Endodermal cell (in vitro differentiated cells): ENCODE data around the gene SLC40A1. TPM values are rescaled to one million over a fixed set of nuclear protein-coding genes. Genes with fewer than 3 reads are reported as not detected.
A peak's percentile ranks its signal among the peaks of the same experiment; 100 is the strongest.

Source experiments
- DNase-seq: peaks from one replicate; pipeline ENCODE4 v3.0.0-alpha.2; 2017
- H3K27ac ChIP-seq: 2 replicates; pipeline ENCODE4 v1.5.1; 2013; ENCODE audit warnings: mild to moderate bottlenecking, low read depth, low read length, moderate library complexity
- H3K27me3 ChIP-seq: 2 replicates; pipeline ENCODE4 v1.6.1; 2013; ENCODE audit warnings: mild to moderate bottlenecking, low read length, moderate library complexity; ENCODE audit not compliant: insufficient read depth, control insufficient read depth, poor library complexity, severe bottlenecking
- H3K36me3 ChIP-seq: 2 replicates; pipeline ENCODE4 v1.7.0; 2013; ENCODE audit warnings: mild to moderate bottlenecking, low read length, moderate library complexity; ENCODE audit not compliant: control insufficient read depth, insufficient read depth
- H3K4me1 ChIP-seq: one replicate; pipeline ENCODE4 v1.7.0; 2013; ENCODE audit warnings: low read length; ENCODE audit not compliant: control insufficient read depth, insufficient read depth
- H3K4me3 ChIP-seq: 2 replicates; pipeline ENCODE4 v1.5.1; 2013; ENCODE audit warnings: mild to moderate bottlenecking, low read length, moderate library complexity
- H3K9ac ChIP-seq: 2 replicates; pipeline ENCODE4 v1.6.1; 2013; ENCODE audit warnings: mild to moderate bottlenecking, low read length, moderate library complexity; ENCODE audit not compliant: poor library complexity, severe bottlenecking; ENCODE audit errors: extremely low read depth
- H3K9me3 ChIP-seq: 2 replicates; pipeline ENCODE4 v1.6.1; 2013; ENCODE audit warnings: mild to moderate bottlenecking, low read length, moderate library complexity; ENCODE audit not compliant: control insufficient read depth
- H3K27ac Mint-ChIP-seq: 2 replicates; pipeline ENCODE4 v1.8.0; 2020; ENCODE audit warnings: mixed read lengths
- H3K27me3 Mint-ChIP-seq: 2 replicates; pipeline ENCODE4 v1.8.0; 2021; ENCODE audit warnings: mild to moderate bottlenecking, mixed read lengths; ENCODE audit not compliant: insufficient read depth
- H3K36me3 Mint-ChIP-seq: 2 replicates; pipeline ENCODE4 v1.8.0; 2020; ENCODE audit warnings: low read depth, mixed read lengths
- H3K4me1 Mint-ChIP-seq: 2 replicates; pipeline ENCODE4 v1.8.0; 2020; ENCODE audit warnings: mixed read lengths
- H3K4me3 Mint-ChIP-seq: 2 replicates; pipeline ENCODE4 v1.8.0; 2020; ENCODE audit warnings: mild to moderate bottlenecking, moderate library complexity, mixed read lengths
- H3K9me3 Mint-ChIP-seq: 2 replicates; pipeline ENCODE4 v1.8.0; 2020; ENCODE audit warnings: mild to moderate bottlenecking, mixed read lengths
- WGBS, 2 experiments: methylation state at CpG; one replicate each; pipeline versions ENCODE4 v1.1.5 to v1.1.7; 2013; ENCODE audit warnings: missing lambda C conversion rate in 2 of 2, mixed read lengths in 1 of 2; ENCODE audit not compliant: insufficient coverage in 1 of 2, insufficient read length in 1 of 2; 5-methylcytosine and 5-hydroxymethylcytosine counted together
- long read RNA-seq, 4 experiments: library from polyadenylated mRNA in 2 of 4; library from RNA in 1 of 4; library from capped mRNA in 1 of 4; stranded (forward) in 3 of 4; unstranded in 1 of 4; transcript quantifications; one replicate each; pipeline ENCODE4 v2.0.0, GENCODE V29; 2020 to 2021; ENCODE audit warnings: inconsistent platforms in 1 of 4
- polyA plus RNA-seq, 2 experiments: library from polyadenylated mRNA; stranded (reverse); fragments of 50-300 nt; gene quantifications; one replicate each; pipeline ENCODE4 v1.2.3, GENCODE V29; 2013
- total RNA-seq, 2 donors: library from RNA; stranded (reverse); fragmentation: NEBNext Ultra II Directional in 1 of 2; extraction: Animal tissue kit (Norgen Biotek cat#: 25700) in 1 of 2; gene quantifications; 2 replicates in 1 of 2; 3 replicates in 1 of 2; pipeline ENCODE4 v1.2.1, GENCODE V29; 2021
- TF ChIP-seq, protein P1 (sequence below): fragments of 200-600 bp; sonication (generic); conservative IDR thresholded peaks from 2 replicates; pipeline ENCODE4 v1.5.0; 2021; ENCODE audit warnings: antibody characterized with exemption, mild to moderate bottlenecking

SLC40A1 gene, protein sequence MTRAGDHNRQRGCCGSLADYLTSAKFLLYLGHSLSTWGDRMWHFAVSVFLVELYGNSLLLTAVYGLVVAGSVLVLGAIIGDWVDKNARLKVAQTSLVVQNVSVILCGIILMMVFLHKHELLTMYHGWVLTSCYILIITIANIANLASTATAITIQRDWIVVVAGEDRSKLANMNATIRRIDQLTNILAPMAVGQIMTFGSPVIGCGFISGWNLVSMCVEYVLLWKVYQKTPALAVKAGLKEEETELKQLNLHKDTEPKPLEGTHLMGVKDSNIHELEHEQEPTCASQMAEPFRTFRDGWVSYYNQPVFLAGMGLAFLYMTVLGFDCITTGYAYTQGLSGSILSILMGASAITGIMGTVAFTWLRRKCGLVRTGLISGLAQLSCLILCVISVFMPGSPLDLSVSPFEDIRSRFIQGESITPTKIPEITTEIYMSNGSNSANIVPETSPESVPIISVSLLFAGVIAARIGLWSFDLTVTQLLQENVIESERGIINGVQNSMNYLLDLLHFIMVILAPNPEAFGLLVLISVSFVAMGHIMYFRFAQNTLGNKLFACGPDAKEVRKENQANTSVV
- total RNA-seq: 10 to 100 TPM; 74.1 to 96.8 TPM
- polyA plus RNA-seq (2013, experiment 1 of 2): 12.3 TPM
- 14.1 TPM for polyA plus RNA-seq (2013, experiment 2 of 2)
- long read RNA-seq, experiment 1, transcript SLC40A1-201 (8 exons, 3,442 nt): major isoform, 12 of 41 reads
- long read RNA-seq, experiment 1, partial matches to known transcripts: 24 of 41 reads
- long read RNA-seq, experiment 1, other reads (novel, unspliced or antisense): 5 of 41 reads
- long read RNA-seq, experiment 2, transcript SLC40A1-207 (4 exons, 993 nt): minor isoform, 5 of 994 reads
- long read RNA-seq, experiment 2, transcript SLC40A1-201 (8 exons, 3,442 nt): major isoform, 866 of 994 reads
- long read RNA-seq, experiment 2, partial matches to known transcripts: 40 of 994 reads
- long read RNA-seq, experiment 2, other reads (novel, unspliced or antisense): 83 of 994 reads
- long read RNA-seq, experiment 3, transcript SLC40A1-201 (8 exons, 3,442 nt): major isoform, 619 of 748 reads
- long read RNA-seq, experiment 3, partial matches to known transcripts: 24 of 748 reads
- long read RNA-seq, experiment 3, other reads (novel, unspliced or antisense): 105 of 748 reads
- long read RNA-seq, experiment 4, transcript SLC40A1-201 (8 exons, 3,442 nt): major isoform, 84 of 118 reads
- long read RNA-seq, experiment 4, partial matches to known transcripts: 32 of 118 reads
- long read RNA-seq, experiment 4, other reads (novel, unspliced or antisense): 2 of 118 reads

DNA sequence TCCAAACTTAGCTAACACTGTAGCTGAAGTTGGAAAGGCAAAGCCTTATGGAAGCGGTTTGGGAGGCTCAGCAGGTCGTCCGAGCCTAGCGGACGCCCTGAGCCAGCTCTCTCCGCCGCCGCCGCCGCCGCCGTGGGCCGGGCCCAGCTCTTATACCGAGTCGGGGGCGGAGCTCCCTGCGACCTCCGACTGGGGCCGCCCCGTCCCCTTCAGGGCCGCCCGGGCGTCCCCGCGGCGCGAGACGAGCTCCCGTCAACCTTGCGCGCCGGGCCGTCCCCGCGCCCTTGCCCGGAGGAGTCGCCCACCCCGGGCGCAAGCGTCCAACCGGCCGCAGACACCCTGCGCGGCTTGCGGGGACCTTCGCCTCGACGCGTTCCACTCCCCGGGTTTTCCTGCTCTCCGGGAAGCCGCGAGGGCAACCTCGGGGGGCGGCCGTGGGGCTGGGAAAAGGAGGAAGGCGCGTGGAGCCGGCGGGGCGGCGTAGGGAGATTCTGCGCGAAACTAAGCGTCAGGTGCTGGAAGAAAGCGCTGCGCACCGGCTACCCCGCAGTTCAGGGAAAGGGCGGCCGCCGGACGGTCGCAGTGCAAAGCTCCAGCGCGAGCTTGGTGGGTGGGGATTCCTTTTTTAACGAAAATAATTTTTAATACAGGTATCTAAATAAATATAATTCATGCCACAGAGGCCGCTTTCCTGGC is at the start of gene SLC40A1:
Gene SLC40A1, minus strand, starts transcription at position 129 of the 696 bp plus-strand sequence. CDS start 326 bp downstream, outside the sequence.
- Histone ChIP-seq H3K4me3 (peak within 1 kb of the TSS; percentile 94), H3K9ac (peak within 1 kb of the TSS; percentile 54), H3K4me1 (peaks cover 3% of the 10 kb centered on the region), H3K9me3 (no peaks in the 10 kb centered on the region), H3K36me3 (peaks cover 7% of the 10 kb centered on the region), H3K27ac (no peak within 1 kb of the TSS), H3K27me3 (peaks cover 32% of the 10 kb centered on the region)
- peaks cover 48% of the 10 kb centered on the region for H3K27me3 Mint-ChIP-seq
- WGBS, 2 experiments: 0% methylated on average over 22 to 73 of the region's 78 CpGs
- TF ChIP-seq, protein P1, sequence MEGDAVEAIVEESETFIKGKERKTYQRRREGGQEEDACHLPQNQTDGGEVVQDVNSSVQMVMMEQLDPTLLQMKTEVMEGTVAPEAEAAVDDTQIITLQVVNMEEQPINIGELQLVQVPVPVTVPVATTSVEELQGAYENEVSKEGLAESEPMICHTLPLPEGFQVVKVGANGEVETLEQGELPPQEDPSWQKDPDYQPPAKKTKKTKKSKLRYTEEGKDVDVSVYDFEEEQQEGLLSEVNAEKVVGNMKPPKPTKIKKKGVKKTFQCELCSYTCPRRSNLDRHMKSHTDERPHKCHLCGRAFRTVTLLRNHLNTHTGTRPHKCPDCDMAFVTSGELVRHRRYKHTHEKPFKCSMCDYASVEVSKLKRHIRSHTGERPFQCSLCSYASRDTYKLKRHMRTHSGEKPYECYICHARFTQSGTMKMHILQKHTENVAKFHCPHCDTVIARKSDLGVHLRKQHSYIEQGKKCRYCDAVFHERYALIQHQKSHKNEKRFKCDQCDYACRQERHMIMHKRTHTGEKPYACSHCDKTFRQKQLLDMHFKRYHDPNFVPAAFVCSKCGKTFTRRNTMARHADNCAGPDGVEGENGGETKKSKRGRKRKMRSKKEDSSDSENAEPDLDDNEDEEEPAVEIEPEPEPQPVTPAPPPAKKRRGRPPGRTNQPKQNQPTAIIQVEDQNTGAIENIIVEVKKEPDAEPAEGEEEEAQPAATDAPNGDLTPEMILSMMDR: no peak
- H3K4me3 Mint-ChIP-seq: peak within 1 kb of the TSS; percentile 81
- no peaks in the 10 kb centered on the region for H3K9me3 Mint-ChIP-seq
- peak; percentile 87 for DNase-seq
- peaks cover 43% of the 10 kb centered on the region for H3K4me1 Mint-ChIP-seq
- H3K36me3 Mint-ChIP-seq: peaks cover 36% of the 10 kb centered on the region
- peak within 1 kb of the TSS; percentile 74 for H3K27ac Mint-ChIP-seq

DNA sequence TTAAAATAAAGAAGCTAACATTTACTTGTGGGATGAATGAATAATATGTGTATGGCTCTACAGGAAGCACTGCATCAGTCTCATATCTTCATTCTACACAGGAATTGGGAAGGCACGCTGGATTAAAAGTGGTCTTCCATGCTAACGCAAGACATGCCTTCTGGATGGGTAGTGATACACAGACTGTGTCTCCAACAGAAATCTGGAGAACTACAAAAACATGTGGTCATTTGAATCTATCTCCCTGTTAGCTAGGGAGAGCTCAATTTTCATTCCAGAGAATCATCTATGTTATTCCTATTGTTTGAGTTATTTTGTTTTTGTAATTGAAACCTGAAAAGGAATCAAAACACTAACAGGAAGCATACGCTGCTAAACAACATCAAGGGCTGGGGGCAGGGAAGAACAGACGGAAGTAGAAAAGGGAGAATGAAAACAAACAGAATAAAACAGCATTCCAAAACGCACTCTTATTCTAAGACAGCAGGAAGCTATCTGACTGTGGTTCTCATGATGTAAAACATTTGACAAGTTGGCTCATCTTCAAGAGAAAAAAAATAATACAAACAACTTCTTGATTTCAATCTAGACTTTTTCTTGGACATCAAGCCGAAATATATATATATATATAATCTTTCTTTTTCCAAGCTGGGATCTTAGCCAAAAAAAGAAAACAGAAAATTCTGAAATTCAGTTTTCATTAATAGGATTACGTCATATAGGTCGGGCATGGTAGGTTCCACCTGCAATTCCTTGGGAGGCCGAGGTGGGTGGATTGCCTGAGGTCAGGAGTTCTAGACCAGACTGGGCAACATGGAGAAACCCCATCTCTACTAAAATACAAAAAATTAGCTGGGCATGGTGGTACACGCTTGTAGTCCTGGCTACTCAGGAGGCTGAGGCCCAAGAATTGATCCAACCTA is 49.2 kb upstream of the SLC40A1 start:
- Mint-ChIP-seq H3K4me3 (no peak overlapping the region), H3K27me3 (no peaks in the 10 kb centered on the region), H3K27ac (no peak overlapping the region), H3K9me3 (no peaks in the 10 kb centered on the region), H3K36me3 (no peaks in the 10 kb centered on the region), H3K4me1 (peaks cover 11% of the 10 kb centered on the region)
- whole genome bisulfite sequencing, 2 experiments: 92 to 96% methylated on average over 7 to 9 of the region's 10 CpGs
- Histone ChIP-seq H3K9ac (no peak overlapping the region), H3K4me3 (no peak overlapping the region), H3K4me1 (peaks cover 3% of the 10 kb centered on the region), H3K27me3 (no peaks in the 10 kb centered on the region), H3K36me3 (no peaks in the 10 kb centered on the region), H3K9me3 (no peaks in the 10 kb centered on the region), H3K27ac (no peak overlapping the region)
- TF ChIP-seq, protein P1: no peak
- DNase-seq: no peak
